B cell (primary cell): Measurements from ENCODE around the gene CHMP1A. TPM values are rescaled to one million over a fixed set of nuclear protein-coding genes. Genes with fewer than 3 reads are reported as not detected.
A peak's percentile ranks its signal among the peaks of the same experiment; 100 is the strongest.

Source experiments
- ATAC-seq: fragments of 200-7000 bp; cut with Tn5 transposase; one replicate; pipeline ENCODE4 v1.10.0; 2021; ENCODE audit warnings: low read depth, mild to moderate bottlenecking, moderate number of reproducible peaks, moderate library complexity
- CTCF ChIA-PET: fragments of 350-600 bp; sonication (Branson Sonifier 250); formaldehyde crosslinking; loops from one replicate; lab custom pipeline; 2021; ENCODE audit warnings: antibody characterized with exemption, inconsistent platforms; lab: Charles Lee
- POLR2A ChIA-PET: fragments of 350-600 bp; sonication (Branson Sonifier 250); formaldehyde crosslinking; loops from one replicate; lab custom pipeline; 2021; ENCODE audit warnings: antibody characterized with exemption; lab: Charles Lee
- DNase-seq: peaks from one replicate; pipeline ENCODE4 v3.0.0; 2013
- H2AFZ ChIP-seq: 2 replicates; pipeline ENCODE4 v1.6.1; 2012; ENCODE audit warnings: mild to moderate bottlenecking, low read depth, low read length; ENCODE audit not compliant: insufficient read depth, poor library complexity, severe bottlenecking
- H3K27ac ChIP-seq, 2 donors: 1 replicate in 1 of 2; 2 replicates in 1 of 2; pipeline ENCODE4 v1.5.1; 2012 to 2013; ENCODE audit warnings: low read length in 2 of 2, mild to moderate bottlenecking in 2 of 2, moderate library complexity in 1 of 2
- H3K27me3 ChIP-seq, 4 experiments: fragments of 200-600 bp in 1 of 4; sonication (generic) in 1 of 4; replicated peaks in 1 of 4; 1 replicate in 2 of 4; 2 replicates in 2 of 4; pipeline versions ENCODE4 v1.6.1 to v1.7.0; 2013 to 2016; ENCODE audit warnings: low read length in 3 of 4, mild to moderate bottlenecking in 2 of 4, mixed read lengths in 1 of 4, moderate library complexity in 1 of 4; ENCODE audit not compliant: insufficient read depth in 4 of 4, control insufficient read depth in 3 of 4; ENCODE audit errors: control extremely low read depth in 1 of 4
- H3K36me3 ChIP-seq, 2 experiments: replicated peaks in 1 of 2; 1 replicate in 1 of 2; 2 replicates in 1 of 2; pipeline versions ENCODE4 v1.6.1 to v1.7.1; 2013; ENCODE audit warnings: low read length in 1 of 2; ENCODE audit not compliant: insufficient read depth in 2 of 2, control insufficient read depth in 1 of 2; ENCODE audit errors: control extremely low read depth in 1 of 2, extremely low read depth in 1 of 2
- H3K4me1 ChIP-seq, 2 donors: fragments of 200-600 bp in 1 of 2; sonication (generic) in 1 of 2; 1 replicate in 1 of 2; 2 replicates in 1 of 2; pipeline versions ENCODE4 v1.5.1 to v1.6.1; 2013 to 2017; ENCODE audit warnings: low read length in 2 of 2; ENCODE audit not compliant: control insufficient read depth in 2 of 2, insufficient read depth in 2 of 2
- H3K4me2 ChIP-seq: replicated peaks from 2 replicates; pipeline ENCODE3; 2012; ENCODE audit warnings: mild to moderate bottlenecking, low read depth, low read length; ENCODE audit not compliant: poor library complexity, severe bottlenecking
- H3K4me3 ChIP-seq, 5 experiments: fragments of 200-600 bp in 1 of 5; sonication (generic) in 1 of 5; 1 replicate in 3 of 5; 2 replicates in 2 of 5; pipeline versions ENCODE4 v1.5.1 to v1.7.0; 2011 to 2016; ENCODE audit warnings: low read length in 4 of 5, mild to moderate bottlenecking in 4 of 5, low read depth in 2 of 5, control low read depth in 1 of 5, moderate library complexity in 1 of 5; ENCODE audit not compliant: insufficient read depth in 1 of 5; ENCODE audit errors: control extremely low read depth in 1 of 5, extremely low read depth in 1 of 5
- H3K79me2 ChIP-seq: fragments of 200-600 bp; sonication (generic); one replicate; pipeline ENCODE4 v1.6.0; 2016; ENCODE audit warnings: low read length; ENCODE audit not compliant: control insufficient read depth, insufficient read depth
- H3K9ac ChIP-seq: fragments of 200-600 bp; sonication (generic); 2 replicates; pipeline ENCODE4 v1.6.1; 2017; ENCODE audit warnings: mild to moderate bottlenecking, low read length, moderate library complexity
- H3K9me3 ChIP-seq, 3 donors: one replicate each; pipeline versions ENCODE4 v1.6.1 to v1.7.1; 2013; ENCODE audit warnings: low read length in 2 of 3; ENCODE audit not compliant: control insufficient read depth in 2 of 3, insufficient read depth in 1 of 3; ENCODE audit errors: control extremely low read depth in 1 of 3
- H4K20me1 ChIP-seq: 2 replicates; pipeline ENCODE4 v1.6.0; 2012; ENCODE audit warnings: mild to moderate bottlenecking, low read length; ENCODE audit not compliant: insufficient read depth, control insufficient read depth, poor library complexity, severe bottlenecking
- H3K27ac Mint-ChIP-seq: one replicate; pipeline ENCODE4 v1.8.0; 2021; ENCODE audit warnings: mixed read lengths
- H3K27me3 Mint-ChIP-seq: one replicate; pipeline ENCODE4 v1.8.0; 2021; ENCODE audit warnings: mixed read lengths
- H3K4me1 Mint-ChIP-seq: one replicate; pipeline ENCODE4 v1.8.0; 2021; ENCODE audit warnings: mixed read lengths
- H3K4me3 Mint-ChIP-seq: one replicate; pipeline ENCODE4 v1.8.0; 2021; ENCODE audit warnings: mixed read lengths
- H3K9me3 Mint-ChIP-seq: one replicate; pipeline ENCODE4 v1.8.0; 2022; ENCODE audit warnings: mixed read lengths; ENCODE audit not compliant: insufficient read depth
- EZH2 ChIP-seq: IDR thresholded peaks from 2 replicates; pipeline ENCODE4 v1.6.1; 2012; ENCODE audit warnings: borderline replicate concordance, low read depth, mild to moderate bottlenecking, moderate library complexity, low read length; ENCODE audit not compliant: insufficient read depth, poor library complexity, severe bottlenecking
- WGBS: methylation state at CpG from one replicate; pipeline ENCODE4 v1.1.5; 2013; ENCODE audit warnings: missing lambda C conversion rate; ENCODE audit not compliant: insufficient coverage; 5-methylcytosine and 5-hydroxymethylcytosine counted together
- intact Hi-C: fragments of 100-400 bp; cut with micrococcal nuclease; formaldehyde crosslinking; loops from one replicate; pipeline ENCODE4 v1.10.0; 2022
- polyA plus RNA-seq: library from polyadenylated mRNA; depleted of rRNA; stranded (reverse); fragments of >200 nt; gene quantifications from 2 replicates; pipeline ENCODE4 v1.2.3, GENCODE V29; 2012
- total RNA-seq, 2 donors: library from RNA; stranded (reverse); fragments of 120-200 nt in 1 of 2; gene quantifications; 1 replicate in 1 of 2; 2 replicates in 1 of 2; pipeline versions ENCODE4 v1.2.3 to v1.2.4, GENCODE V29; 2013 to 2022
- TF ChIP-seq, protein P1 (sequence below): fragments of 200-600 bp; IDR thresholded peaks from one replicate; pipeline ENCODE4 v1.8.0; 2022; ENCODE audit warnings: antibody characterized with exemption, mild to moderate bottlenecking

Gene CHMP1A
- total and polyA plus RNA-seq, 2 donors (not counting 1 experiment from before 2014, with no cell fraction given): 80.4 to 88.1 TPM

- Mint-ChIP-seq H3K4me3 (no peak overlapping the region), H3K27me3 (no peaks in the 10 kb centered on the region), H3K27ac (no peak overlapping the region), H3K9me3 (no peaks in the 10 kb centered on the region), H3K4me1 (peaks cover 15% of the 10 kb centered on the region)
- H3K4me3 ChIP-seq: no peak overlapping the region
- H3K79me2 ChIP-seq: peaks cover 9% of the 10 kb centered on the region
- no peak for TF ChIP-seq EZH2
- TF ChIP-seq, protein P1, sequence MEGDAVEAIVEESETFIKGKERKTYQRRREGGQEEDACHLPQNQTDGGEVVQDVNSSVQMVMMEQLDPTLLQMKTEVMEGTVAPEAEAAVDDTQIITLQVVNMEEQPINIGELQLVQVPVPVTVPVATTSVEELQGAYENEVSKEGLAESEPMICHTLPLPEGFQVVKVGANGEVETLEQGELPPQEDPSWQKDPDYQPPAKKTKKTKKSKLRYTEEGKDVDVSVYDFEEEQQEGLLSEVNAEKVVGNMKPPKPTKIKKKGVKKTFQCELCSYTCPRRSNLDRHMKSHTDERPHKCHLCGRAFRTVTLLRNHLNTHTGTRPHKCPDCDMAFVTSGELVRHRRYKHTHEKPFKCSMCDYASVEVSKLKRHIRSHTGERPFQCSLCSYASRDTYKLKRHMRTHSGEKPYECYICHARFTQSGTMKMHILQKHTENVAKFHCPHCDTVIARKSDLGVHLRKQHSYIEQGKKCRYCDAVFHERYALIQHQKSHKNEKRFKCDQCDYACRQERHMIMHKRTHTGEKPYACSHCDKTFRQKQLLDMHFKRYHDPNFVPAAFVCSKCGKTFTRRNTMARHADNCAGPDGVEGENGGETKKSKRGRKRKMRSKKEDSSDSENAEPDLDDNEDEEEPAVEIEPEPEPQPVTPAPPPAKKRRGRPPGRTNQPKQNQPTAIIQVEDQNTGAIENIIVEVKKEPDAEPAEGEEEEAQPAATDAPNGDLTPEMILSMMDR: no peak
- no peak overlapping the region for H2AFZ ChIP-seq
- H3K4me1 ChIP-seq: peaks cover 17 to 29% of the 10 kb centered on the region in 2 donors
- no peak overlapping the region for H3K27ac ChIP-seq
- ChIA-PET POLR2A (interaction anchor here (1.1 kb wide), 1 partner anchor 10 kb away, joined by 3 read pairs; the partner anchor contains the start of gene CDK10), CTCF (interaction anchor here (3.8 kb wide), 1 partner anchor 96 kb away, joined by 36 read pairs; no protein-coding TSS in a partner anchor)
- no peak overlapping the region for H3K9ac ChIP-seq
- peaks cover 0 to 25% of the 10 kb centered on the region in 2 experiments for H3K36me3 ChIP-seq
- no peak for ATAC-seq
- H3K9me3 ChIP-seq: no peaks in the 10 kb centered on the region
- WGBS: 38% methylated on average over 17 of the region's 18 CpGs
- DNase-seq: peak; percentile 51
- H4K20me1 ChIP-seq: peaks cover 51% of the 10 kb centered on the region
- no peaks in the 10 kb centered on the region for H3K27me3 ChIP-seq
- intact Hi-C loops: no loop called here
- H3K4me2 ChIP-seq: peak overlapping the region; percentile 30
Measured at GRCh38 chr16:89696670-89697128, 39.2 kb upstream of the CHMP1A start.

GRCh38 chr16:89695875-89696669 lies 38.6 kb upstream of the CHMP1A start:
- intact Hi-C loops: no loop called here
- no peak overlapping the region for H3K27ac Mint-ChIP-seq
- ChIA-PET POLR2A (interaction anchor here (0.7 to 1.1 kb wide), 2 partner anchors 9 to 108 kb away, joined by 3 to 6 read pairs; partner anchors contain the start of gene CDK10), CTCF (no interaction called here)
- Histone ChIP-seq H3K27me3 (no peaks in the 10 kb centered on the region), H3K9me3 (no peaks in the 10 kb centered on the region), H3K9ac (no peak overlapping the region), H3K4me3 (no peak overlapping the region), H4K20me1 (peaks cover 51% of the 10 kb centered on the region), H3K36me3 (peaks cover 0 to 31% of the 10 kb centered on the region in 2 experiments), H3K27ac (no peak overlapping the region), H2AFZ (no peak overlapping the region), H3K4me2 (peak overlapping the region; percentile 30), H3K4me1 (peaks cover 17 to 29% of the 10 kb centered on the region in 2 donors), H3K79me2 (peaks cover 9% of the 10 kb centered on the region)
- H3K4me3 Mint-ChIP-seq: no peak overlapping the region
- peak; percentile 24 for DNase-seq
- no peaks in the 10 kb centered on the region for H3K27me3 Mint-ChIP-seq
- no peaks in the 10 kb centered on the region for H3K9me3 Mint-ChIP-seq
- peaks cover 15% of the 10 kb centered on the region for H3K4me1 Mint-ChIP-seq
- 80% methylated on average over 21 of the region's 25 CpGs for WGBS
- TF ChIP-seq EZH2: no peak
- TF ChIP-seq, protein P1: no peak
- ATAC-seq: no peak
